Activated T-cell treated with anti-CD3 and anti-CD28 coated beads, Interleukin-2, amount 50 U/mL, for 48 hours (primary cell): ENCODE data around the gene CACNA2D3.

ENCODE experiments used
- DNase-seq, 2 experiments: peaks; one replicate each; pipeline ENCODE4 v3.0.0-alpha.2; 2020

CACNA2D3 gene

DNA sequence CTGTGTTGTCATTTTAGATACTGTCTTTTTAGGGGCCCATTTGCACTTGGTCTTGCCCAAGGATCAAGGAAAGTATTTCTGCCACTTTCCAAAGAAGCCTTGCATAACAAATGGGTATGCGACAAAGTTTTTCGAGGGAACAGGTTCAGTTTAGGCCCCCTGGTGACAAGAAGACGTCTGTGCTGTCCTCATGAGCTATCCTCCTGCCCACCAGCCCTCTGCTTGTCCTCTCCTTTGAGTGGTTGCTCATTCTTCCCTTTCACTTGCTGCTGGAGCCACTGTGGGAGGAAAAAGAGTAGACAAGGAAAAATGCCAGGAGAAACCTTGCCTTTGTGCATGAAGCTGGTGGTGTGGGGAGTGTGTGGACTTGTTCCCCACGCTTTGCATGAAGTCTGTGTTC is 171.9 kb downstream of the CACNA2D3 start:
- DNase-seq = no peak

DNA sequence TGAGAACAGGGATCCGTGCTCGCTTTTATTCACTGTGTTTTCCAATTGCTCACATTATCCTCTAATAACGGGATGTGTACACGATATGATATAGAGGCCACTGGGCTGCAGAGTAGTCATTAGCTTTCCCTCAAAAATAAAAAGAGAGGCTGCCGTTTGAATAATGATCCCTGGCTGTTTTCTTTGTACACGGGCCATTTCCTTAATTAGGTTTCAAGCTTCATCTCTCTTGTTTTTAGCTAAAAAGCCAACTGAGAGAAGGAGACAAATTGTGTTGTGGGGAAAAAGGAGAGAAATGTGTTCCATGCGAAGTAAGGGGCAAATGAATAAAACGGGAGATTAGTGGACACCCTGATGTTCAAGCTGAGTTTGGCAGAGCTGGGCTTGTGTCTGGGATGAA is 174.2 kb downstream of the CACNA2D3 start:
- no peak for DNase-seq

DNA sequence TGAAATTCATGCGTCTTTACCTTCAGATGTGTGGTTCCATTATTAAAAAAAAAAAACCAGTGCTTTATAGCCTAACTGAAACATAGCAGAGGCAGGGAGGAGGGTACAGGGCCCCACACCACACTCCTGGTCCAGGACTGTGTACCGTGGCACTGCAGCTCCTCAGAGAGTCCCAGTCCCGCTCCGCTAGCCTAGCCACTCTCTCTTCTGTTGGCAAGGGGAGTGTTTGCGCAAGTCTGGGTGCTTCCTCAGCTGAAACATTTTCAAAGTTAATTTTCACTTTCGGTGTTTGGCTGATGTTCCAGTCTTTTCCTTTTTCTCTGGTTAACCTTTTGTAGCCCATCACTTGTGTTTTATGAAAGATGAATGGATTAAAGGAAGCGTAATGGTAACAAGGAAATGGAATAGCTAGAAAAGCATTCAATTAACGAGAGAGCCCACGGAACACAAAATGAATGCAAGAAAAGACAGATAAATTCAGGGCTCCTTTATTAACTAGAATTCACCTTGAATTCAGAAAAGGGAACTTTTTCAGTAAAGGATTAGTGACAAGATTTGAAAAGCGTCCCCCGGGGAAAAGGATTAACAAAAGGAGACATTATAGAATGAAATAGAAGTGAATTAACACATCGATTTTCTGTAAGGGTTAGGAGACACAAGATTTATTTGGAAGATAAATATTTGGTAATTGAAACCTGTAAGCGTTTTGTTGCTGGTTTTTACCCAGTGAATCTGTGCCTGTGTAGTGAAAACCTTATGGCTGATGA is 177.0 kb downstream of the CACNA2D3 start:
- DNase-seq = no peak

DNA sequence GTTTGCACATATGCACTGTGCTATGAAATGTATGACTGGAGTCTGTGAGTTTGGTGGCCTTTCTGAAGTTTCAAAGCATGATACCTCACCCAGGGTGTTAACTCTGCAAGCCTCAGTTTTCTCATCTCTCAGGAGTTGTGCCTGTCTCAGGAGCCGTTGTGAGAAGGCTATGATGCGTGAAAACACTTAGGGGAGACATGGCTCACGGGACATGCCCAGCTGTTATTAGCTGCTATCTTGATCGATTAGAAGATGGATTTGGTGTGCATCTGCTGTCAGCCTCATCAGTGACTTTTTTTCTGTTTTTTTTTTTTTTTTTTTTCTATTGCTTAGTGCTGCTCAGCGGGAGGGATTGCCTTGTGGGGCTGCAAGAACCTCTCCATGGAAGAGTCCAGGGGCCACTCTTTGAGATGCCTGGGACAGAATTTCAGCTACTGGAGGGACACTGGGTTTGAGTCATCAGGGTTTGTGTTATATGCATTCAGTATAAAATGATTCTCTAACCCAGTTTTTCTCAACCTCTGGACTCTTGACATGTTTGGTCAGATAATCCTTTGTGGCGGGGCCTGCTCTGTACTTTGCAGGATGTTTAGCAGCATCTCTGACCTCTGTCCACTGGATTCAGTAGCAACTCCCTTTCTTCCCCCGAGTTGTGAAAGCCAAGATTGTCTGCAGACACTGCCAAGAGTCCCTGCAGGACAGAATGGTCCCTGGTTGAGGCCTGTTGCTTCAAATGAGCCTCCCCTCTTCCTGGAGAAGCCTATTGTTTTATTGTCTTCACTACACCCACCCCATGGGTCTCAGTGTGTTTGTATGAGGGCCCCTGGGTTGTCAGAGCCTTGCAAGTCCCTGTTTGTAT is 181.4 kb downstream of the CACNA2D3 start:
- DNase-seq = no peak

DNA sequence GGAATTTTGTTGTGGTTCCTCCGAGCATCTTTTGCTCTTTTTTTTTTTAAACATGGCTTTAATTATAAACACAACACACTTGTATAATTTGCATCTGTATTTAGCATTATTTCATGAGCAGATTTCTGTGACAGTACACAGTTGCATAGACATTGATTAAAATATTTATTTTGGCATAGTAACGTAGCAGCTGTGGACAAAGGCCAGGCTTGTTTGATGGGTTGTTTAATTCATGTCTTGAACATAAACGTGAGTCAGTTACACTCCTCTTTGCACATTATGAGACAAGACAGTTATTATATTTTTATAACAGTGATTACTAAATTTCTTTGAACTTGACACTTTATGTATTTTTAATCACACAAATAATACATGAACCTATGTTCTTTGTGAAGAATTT is 182.5 kb downstream of the CACNA2D3 start:
- DNase-seq = no peak

DNA sequence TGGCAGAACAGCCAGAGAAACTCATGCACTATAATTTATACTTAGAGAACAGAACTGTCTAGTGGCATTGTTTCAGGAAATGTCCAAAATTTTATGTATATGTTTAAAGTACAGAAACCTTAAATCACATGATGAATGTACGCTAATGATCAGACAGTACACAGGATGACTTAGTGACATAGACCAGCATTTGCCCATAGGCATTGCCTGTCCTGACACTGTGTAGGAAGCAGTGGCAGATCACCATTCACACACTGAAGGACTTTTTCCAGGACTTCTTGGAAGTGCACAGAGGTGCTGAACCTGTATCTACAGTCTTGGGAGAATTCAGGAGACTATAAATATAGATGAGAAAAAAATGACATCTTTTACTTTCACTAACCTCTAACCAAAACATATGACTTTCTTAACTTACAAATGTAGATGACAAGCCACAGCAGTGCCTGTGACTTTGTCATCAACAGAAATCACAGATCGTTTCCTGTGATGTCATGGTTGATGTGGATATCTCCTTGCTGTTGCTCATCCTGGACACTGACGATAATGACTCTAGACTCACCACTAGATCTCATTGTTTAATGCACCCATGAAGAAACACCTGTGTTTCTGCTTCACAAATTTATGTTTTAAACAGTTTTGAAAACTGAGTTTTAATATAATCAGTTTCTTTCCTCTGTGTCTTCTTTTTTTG is 183.2 kb downstream of the CACNA2D3 start:
- no peak for DNase-seq

DNA sequence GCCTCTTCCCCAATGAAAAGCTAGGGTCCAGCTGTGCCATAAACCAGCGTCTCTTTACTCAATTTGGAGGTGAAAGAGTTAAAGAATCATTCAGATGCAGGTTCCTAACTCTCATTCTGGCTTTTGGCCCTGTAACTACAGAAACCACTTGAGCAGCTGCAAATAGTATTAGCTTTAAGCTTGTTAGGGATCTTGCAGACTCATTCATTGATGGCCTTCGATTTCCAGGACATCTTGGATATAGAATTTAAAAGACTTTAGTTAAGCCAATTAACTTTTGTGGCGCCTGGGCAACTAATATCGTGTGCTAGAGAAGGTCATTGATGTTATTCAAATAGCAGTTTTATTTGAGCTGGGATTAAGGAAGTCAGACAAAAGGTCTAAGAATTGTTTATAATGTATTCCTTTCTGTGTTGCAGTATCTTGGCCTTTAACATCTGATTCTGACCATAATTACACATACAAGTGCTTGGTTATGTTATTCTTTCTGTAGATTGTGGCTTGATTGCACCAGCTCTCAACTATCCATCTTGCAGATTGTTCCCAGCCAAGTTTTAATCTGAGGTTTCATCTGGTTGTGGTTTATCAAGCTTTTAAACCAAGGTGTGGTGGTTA is 185.3 kb downstream of the CACNA2D3 start:
- no peak for DNase-seq

DNA sequence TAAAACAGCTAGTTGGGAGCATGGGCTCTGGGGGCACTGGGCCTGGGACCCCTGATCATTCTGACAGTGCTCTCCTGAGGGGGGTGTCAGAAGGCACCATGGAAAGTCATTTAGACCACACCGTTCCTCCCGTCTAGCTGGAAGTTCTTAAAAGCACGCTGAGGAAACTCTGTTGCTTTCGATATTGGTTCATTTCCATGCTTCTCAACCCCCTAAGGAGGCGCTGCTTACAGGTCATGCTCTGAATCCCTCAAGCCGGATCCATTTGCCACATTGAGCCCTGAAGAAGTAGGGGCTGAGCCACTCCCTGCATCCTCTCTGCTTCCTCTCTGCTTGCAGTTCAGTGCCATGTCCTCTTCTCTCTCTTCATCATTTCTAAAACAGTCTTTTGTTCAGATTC is 187.2 kb downstream of the CACNA2D3 start:
- no peak for DNase-seq

DNA sequence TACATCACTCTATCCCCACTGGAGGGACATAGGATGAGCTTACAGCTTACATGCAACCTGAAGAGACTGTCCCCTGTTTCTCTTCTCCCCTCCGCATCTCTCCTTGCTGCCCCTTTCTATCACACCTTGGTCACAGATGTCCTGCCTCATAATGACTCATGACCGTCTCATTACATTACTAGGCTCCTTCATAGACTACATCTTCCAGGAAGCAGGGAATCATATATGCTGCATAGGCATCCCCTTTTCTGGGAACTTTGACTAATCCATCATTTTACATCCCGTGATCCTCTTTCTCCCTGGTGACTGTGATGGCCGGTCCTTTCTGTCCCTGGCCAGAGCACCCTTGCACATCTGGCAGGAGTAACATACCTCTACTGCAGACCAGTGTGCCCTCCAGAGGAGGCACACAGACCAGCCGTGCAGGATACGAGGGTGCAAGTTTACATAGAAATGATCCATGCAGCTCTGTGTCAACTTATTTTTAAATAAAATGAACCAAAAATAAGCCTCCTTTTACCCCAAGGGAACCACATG is 188.9 kb downstream of the CACNA2D3 start:
- DNase-seq = no peak

DNA sequence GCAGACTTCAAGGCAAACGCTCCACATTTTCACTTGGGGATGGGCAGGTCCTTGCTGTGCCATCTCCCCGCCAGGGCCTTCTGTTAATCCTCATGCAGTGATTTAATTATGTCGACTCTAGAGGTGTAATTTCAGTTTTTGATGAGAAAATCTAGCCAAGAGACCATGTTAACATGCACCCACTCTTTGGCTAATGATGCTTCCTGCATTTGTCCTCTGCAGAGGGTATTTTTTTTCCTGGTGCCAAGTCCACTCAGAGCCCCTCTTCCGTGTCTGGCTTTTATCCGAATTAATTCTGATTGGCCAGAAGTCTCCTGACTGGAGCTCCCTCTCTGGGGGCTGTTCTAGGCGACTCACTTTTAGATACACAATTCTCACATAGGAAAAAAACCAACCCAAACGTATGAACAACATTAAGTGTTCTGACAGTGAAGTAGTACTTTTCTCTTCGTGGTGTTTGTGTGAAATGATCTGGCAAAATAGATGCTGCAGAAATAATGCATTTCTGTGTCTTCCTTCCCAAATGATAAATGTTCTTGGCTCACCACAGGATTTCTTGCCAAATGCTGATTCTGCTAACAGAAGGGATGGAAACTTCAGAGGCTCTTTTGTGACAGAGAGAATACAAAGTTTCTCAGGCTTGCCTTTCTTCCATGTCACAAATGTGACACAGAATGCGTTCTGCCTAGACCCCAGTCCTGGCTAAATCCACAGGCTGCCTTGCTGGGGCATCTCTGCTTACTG is 190.0 kb downstream of the CACNA2D3 start:
- DNase-seq = no peak

DNA sequence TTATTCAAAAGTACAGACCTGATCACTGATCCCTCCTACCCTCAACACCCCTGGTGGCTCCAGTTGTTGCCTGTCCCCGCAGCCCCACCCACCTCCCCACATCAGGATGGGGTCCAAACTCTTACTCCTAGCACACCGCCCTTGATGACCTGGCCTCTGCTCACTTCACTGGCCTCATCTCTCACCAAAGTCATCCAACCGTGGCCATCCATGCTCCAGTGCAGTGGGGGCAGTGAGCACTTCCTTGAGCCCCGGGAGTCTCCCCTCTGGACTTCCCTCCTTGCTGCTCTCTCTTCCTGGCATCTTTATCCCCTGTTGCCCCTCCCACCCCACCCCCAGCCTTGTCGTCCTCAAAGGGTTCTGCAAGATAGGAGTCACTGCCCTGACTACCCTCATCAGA is 191.1 kb downstream of the CACNA2D3 start:
- DNase-seq = no peak

DNA sequence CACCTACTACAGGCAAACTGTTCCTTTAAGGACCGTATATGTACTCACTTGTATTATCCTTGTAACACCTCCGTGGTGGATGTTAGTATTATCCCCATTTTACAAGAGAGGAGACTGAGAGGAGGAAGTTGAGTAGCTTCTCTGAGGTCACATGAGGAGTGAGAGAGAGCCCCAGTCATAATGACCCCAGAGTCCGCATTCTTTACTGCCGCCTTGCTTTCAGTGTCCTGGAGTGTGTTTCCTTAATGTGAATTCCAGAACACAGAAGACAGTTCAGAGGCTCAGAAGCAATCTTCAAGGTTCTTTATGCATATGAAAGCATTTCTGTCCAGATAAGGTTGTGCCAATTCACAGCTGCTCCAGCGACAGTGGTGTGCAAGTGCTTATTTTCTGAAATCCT is 199.2 kb downstream of the CACNA2D3 start:
- DNase-seq = no peak

DNA sequence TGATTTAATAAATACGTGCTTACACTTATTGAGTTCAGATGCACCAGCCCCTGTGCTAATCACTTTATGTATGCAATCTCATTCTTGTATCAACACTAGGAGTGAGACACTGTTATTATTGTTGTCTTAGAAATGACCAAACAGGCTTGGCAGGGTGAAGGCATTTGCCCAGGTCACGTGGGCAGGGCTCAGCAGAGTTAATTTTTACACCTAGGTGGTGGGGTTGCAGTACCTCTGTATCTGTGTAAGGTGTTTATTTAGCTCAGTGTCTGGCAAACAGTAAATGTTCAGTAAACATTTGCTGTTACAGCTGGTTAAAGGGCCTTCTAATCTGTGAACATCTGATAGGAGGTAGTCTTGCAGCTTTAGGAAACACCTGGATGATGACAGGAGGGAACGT is 200.0 kb downstream of the CACNA2D3 start:
- no peak for DNase-seq

DNA sequence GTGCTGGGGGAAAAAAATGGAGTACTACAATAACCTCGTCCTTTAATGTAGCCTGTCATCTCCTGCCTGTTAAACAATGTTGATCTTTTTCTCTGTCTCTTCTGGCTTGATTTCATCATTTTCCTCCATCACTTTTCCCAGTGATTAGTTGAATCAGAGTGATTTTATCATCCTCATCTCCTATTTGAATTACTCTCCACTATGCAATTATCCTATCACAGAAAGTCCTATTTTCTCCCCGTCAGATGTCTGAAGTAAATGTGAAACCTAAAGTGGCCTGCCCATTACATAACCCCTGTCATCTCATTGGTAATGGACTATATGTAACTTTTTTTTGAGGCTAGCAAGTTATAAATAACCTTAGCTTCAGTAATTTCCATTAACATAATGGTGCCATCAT is 201.8 kb downstream of the CACNA2D3 start:
- no peak for DNase-seq

DNA sequence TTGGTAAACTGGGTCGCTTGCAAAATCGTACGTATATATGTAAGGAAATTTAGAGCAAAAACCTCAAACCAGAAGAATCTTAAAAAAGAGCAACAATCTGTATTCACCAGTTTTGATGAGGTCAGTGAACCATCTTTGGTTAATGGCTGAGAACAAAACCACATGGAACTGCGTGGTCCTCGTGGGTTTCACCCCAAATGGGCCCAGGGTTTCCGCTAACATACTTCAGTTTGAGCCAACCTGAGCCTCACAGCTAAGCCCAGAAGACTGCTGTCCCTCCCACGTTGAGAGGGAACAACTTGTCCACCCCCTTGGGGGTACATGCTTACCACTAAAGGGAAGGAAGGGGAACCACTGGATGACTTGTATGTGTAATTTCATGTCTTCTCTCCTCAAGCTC is 204.6 kb downstream of the CACNA2D3 start:
- no peak for DNase-seq

DNA sequence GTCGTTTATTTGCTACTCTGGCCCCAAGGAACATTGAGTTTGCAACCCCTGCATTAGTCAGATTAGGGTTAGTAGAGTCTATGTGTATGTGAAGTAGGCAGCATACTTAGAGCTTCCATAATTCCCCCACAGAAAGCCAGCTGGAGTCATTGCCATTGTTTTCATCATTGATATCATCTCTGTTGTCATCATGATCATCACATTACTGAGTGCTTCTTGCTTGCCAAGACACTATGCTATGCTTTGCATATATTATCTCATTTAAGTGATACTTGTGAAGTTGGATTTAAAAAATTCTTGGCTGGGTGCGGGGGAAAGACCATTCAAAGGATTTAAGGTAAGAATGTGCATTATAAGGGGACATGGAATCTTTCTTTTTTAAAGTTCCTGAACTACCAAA is 209.0 kb downstream of the CACNA2D3 start:
- no peak for DNase-seq

DNA sequence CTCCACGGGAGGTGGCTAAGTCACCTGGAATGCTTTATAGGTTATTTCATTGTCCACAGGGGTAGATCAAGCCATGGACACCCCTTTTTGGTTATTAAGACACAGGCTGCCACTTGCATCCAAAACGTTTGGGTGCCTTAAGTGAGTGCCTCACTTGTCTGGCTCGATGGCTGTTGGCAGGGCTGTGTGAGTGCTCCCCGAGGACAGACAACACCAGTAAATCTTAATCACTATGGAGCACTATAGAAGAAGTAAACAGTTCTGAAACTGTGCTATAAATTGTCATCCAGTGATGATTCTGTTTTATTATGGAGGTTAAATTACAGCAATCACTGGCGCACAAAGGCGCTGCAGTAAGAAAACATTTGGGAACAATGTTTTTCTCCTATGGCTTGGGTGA is 215.5 kb downstream of the CACNA2D3 start:
- no peak for DNase-seq

DNA sequence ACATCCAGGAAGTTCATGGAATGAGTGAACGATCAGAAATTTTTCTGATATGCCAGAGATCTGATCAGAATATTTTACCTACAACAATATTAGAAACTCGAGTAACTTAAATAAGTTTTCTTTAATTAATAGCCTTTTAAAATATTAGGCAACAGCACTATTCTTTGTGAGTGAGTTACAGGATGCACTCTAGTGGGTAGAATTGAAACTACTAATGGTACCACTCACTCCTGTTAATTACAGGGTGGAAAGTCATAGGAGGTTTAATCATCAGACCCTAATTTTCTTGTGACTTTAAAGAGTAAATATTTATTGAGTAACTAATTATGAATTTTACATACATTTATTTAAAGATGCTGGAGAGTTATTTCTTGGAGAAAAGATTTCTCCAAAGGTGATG is 217.3 kb downstream of the CACNA2D3 start:
- no peak for DNase-seq

DNA sequence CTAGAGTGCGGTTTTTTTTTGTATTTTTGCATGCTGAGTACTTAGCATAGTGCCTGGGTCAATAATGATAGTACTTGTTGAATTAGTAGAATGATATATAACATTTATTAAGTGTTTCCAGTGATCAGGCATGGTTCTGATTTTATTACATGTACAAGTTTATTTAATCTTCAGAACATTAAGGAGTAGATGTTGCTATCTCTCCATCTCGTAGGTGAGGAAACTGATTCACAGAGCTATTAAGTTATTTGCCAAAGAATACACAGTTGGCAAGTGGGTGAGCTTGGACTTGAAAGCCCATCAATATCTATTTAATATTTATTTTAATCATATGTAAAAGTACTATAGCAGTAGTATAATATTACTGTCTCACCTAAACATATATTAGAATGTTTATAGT is 219.5 kb downstream of the CACNA2D3 start:
- DNase-seq = no peak

DNA sequence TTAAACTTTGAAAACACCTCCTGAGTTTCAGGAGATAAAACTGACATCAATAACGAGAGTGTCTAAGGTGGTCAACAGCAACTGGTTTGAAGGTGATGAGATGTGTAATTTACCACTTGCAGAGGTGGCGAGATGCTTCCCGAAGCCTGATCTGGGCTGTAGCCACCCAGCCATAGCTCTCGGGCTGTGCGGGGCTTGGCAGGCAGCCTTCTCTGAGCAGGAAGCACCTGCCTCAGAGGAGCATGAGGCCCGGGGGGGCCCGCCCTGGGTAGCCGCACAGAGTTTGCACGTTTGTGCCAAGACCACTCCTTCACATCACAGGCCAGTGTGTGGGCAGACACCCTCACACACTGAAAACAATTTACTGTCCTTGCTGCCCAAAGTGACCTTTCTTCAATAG is 220.3 kb downstream of the CACNA2D3 start:
- DNase-seq = no peak

DNA sequence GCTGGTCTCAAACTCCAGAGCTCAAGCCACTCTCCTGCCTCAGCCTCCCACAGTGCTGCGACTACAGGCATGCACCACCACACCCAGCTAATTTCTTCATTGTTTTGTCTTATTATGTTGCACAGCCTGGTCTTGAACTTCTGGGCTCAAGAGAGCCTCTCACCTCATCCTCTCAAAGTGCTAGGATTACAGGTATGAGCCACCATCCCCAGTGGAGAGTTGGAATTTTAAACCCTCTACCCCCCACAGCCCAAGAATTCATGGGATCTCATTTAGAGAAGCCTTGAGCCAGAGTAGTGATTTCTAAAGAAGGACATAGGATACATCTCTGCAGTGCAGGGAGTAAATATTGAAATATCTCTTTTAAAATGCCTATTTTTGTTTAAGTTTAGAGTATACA is 221.1 kb downstream of the CACNA2D3 start:
- DNase-seq = no peak

DNA sequence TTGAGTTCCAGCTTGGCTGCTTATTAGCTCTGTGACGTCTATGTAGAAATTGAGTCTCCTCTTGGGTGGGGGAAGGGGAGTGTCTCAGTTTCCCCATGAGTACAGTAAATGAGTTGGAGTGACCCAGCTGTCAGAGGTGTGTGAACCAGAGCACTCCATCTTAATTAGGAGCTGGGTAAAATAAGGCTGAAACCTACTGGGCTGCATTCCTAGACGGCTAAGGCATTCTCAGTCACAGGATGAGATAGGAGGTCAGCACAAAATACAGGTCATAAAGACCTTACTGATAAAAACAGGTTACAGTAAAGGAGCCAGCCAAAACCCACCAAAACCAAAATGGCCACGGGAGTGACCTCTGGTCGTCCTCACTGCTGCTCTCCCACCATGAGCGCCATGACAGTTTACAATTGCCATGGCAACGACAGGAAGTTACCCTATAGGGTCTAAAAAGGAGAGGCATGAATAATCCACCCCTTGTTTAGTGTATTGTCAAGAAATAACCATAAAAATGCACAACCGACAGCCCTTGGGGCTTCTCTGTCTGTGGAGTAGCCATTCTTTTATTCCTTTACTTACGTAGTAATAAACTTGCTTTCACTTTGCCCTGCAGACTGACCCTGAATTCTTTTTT is 222.4 kb downstream of the CACNA2D3 start:
- DNase-seq = no peak
